Measurements from ENCODE around the gene RDH11.
A peak's percentile ranks its signal among the peaks of the same experiment; 100 is the strongest.

The RDH11 gene

GRCh38 chr14:67695394-67695949 is at the start of gene RDH11:
Gene RDH11, minus strand, starts transcription at chr14:67695764. Its CDS starts 61 bp downstream, at chr14:67695703.
- H3K27ac ChIP-seq (ENCODE audit: low read length): peak within 1 kb of the TSS; percentile 58; the same call in 1 of the 2 replicates

GRCh38 chr14:67744046-67744445 is 48.5 kb upstream of the RDH11 start:
- Histone ChIP-seq H2AFZ (ENCODE audit: low read length) (no peak overlapping the region), H3K79me2 (ENCODE audit: low read length) (no peaks in the 10 kb centered on the region), H3K4me2 (ENCODE audit: low read depth, low read length) (no peak overlapping the region), H3K4me3 (ENCODE audit: low read length) (no peak overlapping the region), H3K27me3 (replicated peaks; ENCODE audit: insufficient read depth, low read length) (no peaks in the 10 kb centered on the region), H3K9me3 (replicated peaks; ENCODE audit: insufficient read depth, low read length) (no peaks in the 10 kb centered on the region), H3K4me1 (ENCODE audit: low read length) (no peaks in the 10 kb centered on the region), H4K20me1 (ENCODE audit: insufficient read depth, low read length) (no peaks in the 10 kb centered on the region), H3K36me3 (replicated peaks; ENCODE audit: insufficient read depth, low read length) (no peaks in the 10 kb centered on the region), H3K9me2 (replicated peaks; ENCODE audit: insufficient read depth, low read length) (no peaks in the 10 kb centered on the region), H3K9ac (ENCODE audit: low read length) (no peak overlapping the region), H3K27ac (ENCODE audit: low read length) (no peak overlapping the region), H3F3A (ENCODE audit: insufficient read depth, low read length) (no peaks in the 10 kb centered on the region)
- TF ChIP-seq EZH2phosphoT487 (IDR thresholded peaks at IDR 0.05; ENCODE audit: low read length) (no peak), CTCF (IDR thresholded peaks at IDR 0.05; ENCODE audit: low read length) (no peak), EZH2 (optimal IDR thresholded peaks at IDR 0.05; ENCODE audit: low read depth, low read length) (no peak)
- no peak for DNase-seq

More at GRCh38 chr14:67695394-67695949, at the start of gene RDH11:
- Histone ChIP-seq H2AFZ (ENCODE audit: low read length) (peak within 1 kb of the TSS; percentile 80), H3K9me3 (replicated peaks; ENCODE audit: insufficient read depth, low read length) (no peaks in the 10 kb centered on the region), H3K79me2 (ENCODE audit: low read length) (no peaks in the 10 kb centered on the region), H3K9me2 (replicated peaks; ENCODE audit: insufficient read depth, low read length) (no peaks in the 10 kb centered on the region), H3K36me3 (replicated peaks; ENCODE audit: insufficient read depth, low read length) (no peaks in the 10 kb centered on the region), H3K9ac (ENCODE audit: low read length) (peak within 1 kb of the TSS; percentile 71), H3K4me1 (ENCODE audit: low read length) (no peaks in the 10 kb centered on the region), H3F3A (ENCODE audit: insufficient read depth, low read length) (peaks cover 3% of the 10 kb centered on the region; the same call in 1 of the 2 replicates), H3K4me3 (ENCODE audit: low read length) (peak within 1 kb of the TSS; percentile 79), H3K27me3 (replicated peaks; ENCODE audit: insufficient read depth, low read length) (no peaks in the 10 kb centered on the region), H3K4me2 (ENCODE audit: low read depth, low read length) (peak within 1 kb of the TSS; percentile 50), H4K20me1 (ENCODE audit: insufficient read depth, low read length) (no peaks in the 10 kb centered on the region)
- TF ChIP-seq EZH2 (optimal IDR thresholded peaks at IDR 0.05; ENCODE audit: low read depth, low read length) (no peak), EZH2phosphoT487 (IDR thresholded peaks at IDR 0.05; ENCODE audit: low read length) (no peak), CTCF (IDR thresholded peaks at IDR 0.05; ENCODE audit: low read length) (no peak)
- peak; percentile 74 for DNase-seq

- H3K4me2 ChIP-seq (ENCODE audit: low read depth, low read length): no peak overlapping the region
- TF ChIP-seq CTCF (IDR thresholded peaks at IDR 0.05; ENCODE audit: low read length) (no peak), EZH2 (optimal IDR thresholded peaks at IDR 0.05; ENCODE audit: low read depth, low read length) (no peak), EZH2phosphoT487 (IDR thresholded peaks at IDR 0.05; ENCODE audit: low read length) (no peak)
- no peaks in the 10 kb centered on the region for H4K20me1 ChIP-seq (ENCODE audit: insufficient read depth, low read length)
- no peak for DNase-seq
- no peaks in the 10 kb centered on the region for H3K9me2 ChIP-seq (replicated peaks; ENCODE audit: insufficient read depth, low read length)
- H3K4me3 ChIP-seq (ENCODE audit: low read length): no peak overlapping the region
- H3K79me2 ChIP-seq (ENCODE audit: low read length): no peaks in the 10 kb centered on the region
- no peaks in the 10 kb centered on the region for H3K4me1 ChIP-seq (ENCODE audit: low read length)
- no peak overlapping the region for H3K27ac ChIP-seq (ENCODE audit: low read length)
- no peaks in the 10 kb centered on the region for H3K27me3 ChIP-seq (replicated peaks; ENCODE audit: insufficient read depth, low read length)
- H2AFZ ChIP-seq (ENCODE audit: low read length): no peak overlapping the region
- no peaks in the 10 kb centered on the region for H3K36me3 ChIP-seq (replicated peaks; ENCODE audit: insufficient read depth, low read length)
- H3F3A ChIP-seq (ENCODE audit: insufficient read depth, low read length): no peaks in the 10 kb centered on the region
- H3K9ac ChIP-seq (ENCODE audit: low read length): no peak overlapping the region
- no peaks in the 10 kb centered on the region for H3K9me3 ChIP-seq (replicated peaks; ENCODE audit: insufficient read depth, low read length)
These were observed 43.4 kb upstream of the RDH11 start for GRCh38 chr14:67738740-67739504.
